Lung (tissue), 12 donors: Measurements from ENCODE around the gene LRRC71. TPM values are rescaled to one million over a fixed set of nuclear protein-coding genes. Genes with fewer than 3 reads are reported as not detected.

Experiments
- ATAC-seq: fragments of 200-7000 bp; cut with Tn5 transposase; one replicate; pipeline ENCODE4 v1.9.1; 2020; ENCODE audit warnings: moderate number of reproducible peaks; ENCODE audit not compliant: insufficient read depth, low FRiP score
- DNase-seq, 3 donors: peaks; one replicate each; pipeline ENCODE4 v3.0.0-alpha.2; 2013 to 2017
- H3K27ac ChIP-seq, 2 donors: one replicate each; pipeline ENCODE4 v1.5.1; 2013; ENCODE audit warnings: mild to moderate bottlenecking in 2 of 2, moderate library complexity in 2 of 2, control low read depth in 1 of 2, inconsistent platforms in 1 of 2, low read depth in 1 of 2, low read length in 1 of 2
- H3K27me3 ChIP-seq, 3 donors: one replicate each; pipeline ENCODE4 v1.5.1; 2013; ENCODE audit warnings: low read length in 2 of 3; ENCODE audit not compliant: control insufficient read depth in 3 of 3, insufficient read depth in 3 of 3
- H3K36me3 ChIP-seq, 4 donors: one replicate each; pipeline ENCODE4 v1.5.1; 2013; ENCODE audit warnings: low read length in 4 of 4, mild to moderate bottlenecking in 1 of 4, moderate library complexity in 1 of 4; ENCODE audit not compliant: control insufficient read depth in 4 of 4, insufficient read depth in 4 of 4
- H3K4me1 ChIP-seq, 5 donors: one replicate each; pipeline ENCODE4 v1.5.1; 2013; ENCODE audit warnings: low read length in 5 of 5, mild to moderate bottlenecking in 2 of 5, moderate library complexity in 1 of 5; ENCODE audit not compliant: control insufficient read depth in 5 of 5, insufficient read depth in 5 of 5
- H3K4me3 ChIP-seq: one replicate; pipeline ENCODE4 v1.5.1; 2013; ENCODE audit warnings: mild to moderate bottlenecking, control low read depth, moderate library complexity
- H3K9ac ChIP-seq, 2 donors: one replicate each; pipeline ENCODE4 v1.5.1; 2013; ENCODE audit warnings: low read length in 2 of 2, control low read depth in 1 of 2; ENCODE audit not compliant: insufficient read depth in 1 of 2
- H3K9me3 ChIP-seq, 4 donors: one replicate each; pipeline ENCODE4 v1.5.1; 2013; ENCODE audit warnings: low read length in 3 of 4, mild to moderate bottlenecking in 1 of 4, moderate library complexity in 1 of 4; ENCODE audit not compliant: control insufficient read depth in 4 of 4, insufficient read depth in 3 of 4
- CTCF ChIP-seq: IDR thresholded peaks from 2 replicates; pipeline ENCODE4 v1.5.1; 2012; ENCODE audit warnings: mild to moderate bottlenecking; ENCODE audit errors: control extremely low read depth, extremely low read depth
- WGBS, 2 donors: extraction: QIAGEN DNeasy Blood & Tissue Kit; methylation state at CpG; one replicate each; pipeline ENCODE4 v1.1.7; 2013; 5-methylcytosine and 5-hydroxymethylcytosine counted together
- polyA plus RNA-seq, 2 donors: library from polyadenylated mRNA; stranded (reverse); fragments of 200-250 nt; gene quantifications; one replicate each; pipeline ENCODE4 v1.2.1, GENCODE V29; 2013
- total RNA-seq, 2 donors: library from RNA; depleted of rRNA in 1 of 2; stranded (reverse); fragments of >200 nt in 1 of 2; gene quantifications; one replicate each; pipeline ENCODE4 v1.2.1, GENCODE V29; 2014 to 2021
- donor health status: control.
- donor health status: control.
- donor health status: Bipolar disorder and iron deficiency.
- donor health status: healthy.
- donor health status: DM: yes; HTN: yes; CAD: no.

The LRRC71 gene
- total and polyA plus RNA-seq, 4 donors = 3.4 to 17.2 (median 4.2) TPM

- Histone ChIP-seq H3K9me3 (no peaks in the 10 kb centered on the region), H3K27ac (no peak overlapping the region), H3K4me1 (no peaks in the 10 kb centered on the region), H3K9ac (no peak overlapping the region), H3K36me3 (peaks cover 32 to 76% (median 47%) of the 10 kb centered on the region in 4 donors), H3K4me3 (no peak overlapping the region), H3K27me3 (no peaks in the 10 kb centered on the region)
- ATAC-seq = no peak
- no peak for DNase-seq
- TF ChIP-seq CTCF = no peak
- 97 to 98% methylated on average over 1 of the region's 1 CpG for WGBS, 2 donors
Measured at GRCh38 chr1:156944268-156944667, 23.8 kb downstream of the LRRC71 start.

GRCh38 chr1:156944848-156945247 is 24.4 kb downstream of the LRRC71 start:
- DNase-seq = no peak
- Histone ChIP-seq H3K27ac (no peak overlapping the region), H3K9me3 (no peaks in the 10 kb centered on the region), H3K4me1 (no peaks in the 10 kb centered on the region), H3K27me3 (no peaks in the 10 kb centered on the region), H3K4me3 (no peak overlapping the region), H3K36me3 (peaks cover 28 to 71% (median 48%) of the 10 kb centered on the region in 4 donors), H3K9ac (no peak overlapping the region)
- ATAC-seq = no peak
- no peak for TF ChIP-seq CTCF
- 94 to 97% methylated on average over 8 of the region's 8 CpGs for WGBS, 2 donors

- Histone ChIP-seq H3K27me3 (no peaks in the 10 kb centered on the region), H3K4me3 (no peak overlapping the region), H3K36me3 (peaks cover 34 to 71% (median 53%) of the 10 kb centered on the region in 4 donors), H3K9ac (no peak overlapping the region), H3K4me1 (no peaks in the 10 kb centered on the region), H3K9me3 (no peaks in the 10 kb centered on the region), H3K27ac (no peak overlapping the region)
- WGBS, 2 donors = 86 to 88% methylated on average over 11 of the region's 11 CpGs
- DNase-seq = no peak
- no peak for TF ChIP-seq CTCF
- ATAC-seq = no peak
Measured at GRCh38 chr1:156945881-156946661, 25.6 kb downstream of the LRRC71 start.
